ENCODE data around the gene GATD1. TPM values are rescaled to one million over a fixed set of nuclear protein-coding genes. Genes with fewer than 3 reads are reported as not detected.
A peak's percentile ranks its signal among the peaks of the same experiment; 100 is the strongest.

The GATD1 gene
- total RNA-seq, 4 donors from 2014 or later: 22.1 to 41.4 (median 27.3) TPM

DNA sequence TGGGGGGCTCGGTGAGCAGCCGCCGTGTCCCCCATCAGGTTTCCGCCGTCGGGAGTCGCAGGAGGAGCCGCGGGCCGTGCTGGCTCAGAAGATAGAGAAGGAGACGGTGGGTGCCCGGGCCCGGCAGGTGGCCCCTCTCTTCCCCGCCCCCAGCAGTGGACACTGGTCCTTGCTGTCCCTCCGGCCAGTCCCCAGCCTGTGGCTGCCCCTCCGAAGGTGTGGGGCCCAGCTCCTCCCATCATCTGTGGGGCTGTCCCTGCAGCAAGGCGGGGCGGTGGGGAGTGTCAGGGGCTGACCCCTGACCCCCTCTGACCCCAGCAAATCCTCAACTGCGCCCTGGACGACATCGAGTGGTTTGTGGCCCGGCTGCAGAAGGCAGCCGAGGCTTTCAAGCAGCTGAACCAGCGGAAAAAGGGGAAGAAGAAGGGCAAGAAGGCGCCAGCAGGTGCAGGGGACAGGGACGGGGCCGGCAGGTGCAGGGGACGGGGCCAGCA lies 56.0 kb downstream of the GATD1 start:
- H3K27me3 ChIP-seq: peaks cover 0 to 44% of the 10 kb centered on the region in 2 donors
- H3K4me3 ChIP-seq: peak overlapping the region in 2 of 4 donors; percentile 34 to 41
- 37 to 46% methylated on average over 10 to 16 of the region's 28 CpGs for WGBS, 2 donors
- TF ChIP-seq POLR2A (IDR thresholded peaks at IDR 0.05) (no peak), EP300 (IDR thresholded peaks at IDR 0.05) (no peak)
- TF ChIP-seq, protein P1, sequence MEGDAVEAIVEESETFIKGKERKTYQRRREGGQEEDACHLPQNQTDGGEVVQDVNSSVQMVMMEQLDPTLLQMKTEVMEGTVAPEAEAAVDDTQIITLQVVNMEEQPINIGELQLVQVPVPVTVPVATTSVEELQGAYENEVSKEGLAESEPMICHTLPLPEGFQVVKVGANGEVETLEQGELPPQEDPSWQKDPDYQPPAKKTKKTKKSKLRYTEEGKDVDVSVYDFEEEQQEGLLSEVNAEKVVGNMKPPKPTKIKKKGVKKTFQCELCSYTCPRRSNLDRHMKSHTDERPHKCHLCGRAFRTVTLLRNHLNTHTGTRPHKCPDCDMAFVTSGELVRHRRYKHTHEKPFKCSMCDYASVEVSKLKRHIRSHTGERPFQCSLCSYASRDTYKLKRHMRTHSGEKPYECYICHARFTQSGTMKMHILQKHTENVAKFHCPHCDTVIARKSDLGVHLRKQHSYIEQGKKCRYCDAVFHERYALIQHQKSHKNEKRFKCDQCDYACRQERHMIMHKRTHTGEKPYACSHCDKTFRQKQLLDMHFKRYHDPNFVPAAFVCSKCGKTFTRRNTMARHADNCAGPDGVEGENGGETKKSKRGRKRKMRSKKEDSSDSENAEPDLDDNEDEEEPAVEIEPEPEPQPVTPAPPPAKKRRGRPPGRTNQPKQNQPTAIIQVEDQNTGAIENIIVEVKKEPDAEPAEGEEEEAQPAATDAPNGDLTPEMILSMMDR (IDR thresholded peaks at IDR 0.05): no peak
- no peak for DNase-seq (ENCODE audit: low spot score in 2 of 2)
- peaks cover 0 to 19% (median 0%) of the 10 kb centered on the region in 3 donors for H3K36me3 ChIP-seq
- peaks cover 0 to 40% (median 25%) of the 10 kb centered on the region in 4 donors for H3K4me1 ChIP-seq
- no peaks in the 10 kb centered on the region for H3K9me3 ChIP-seq
- H3K27ac ChIP-seq: peak overlapping the region in 2 of 4 donors; percentile 9 to 11

- Histone ChIP-seq H3K36me3 (peaks cover 0 to 19% (median 0%) of the 10 kb centered on the region in 3 donors), H3K27ac (peak overlapping the region in 2 of 4 donors; percentile 11), H3K9me3 (no peaks in the 10 kb centered on the region), H3K4me1 (peaks cover 0 to 35% (median 23%) of the 10 kb centered on the region in 4 donors), H3K4me3 (peak overlapping the region in 2 of 4 donors; percentile 34 to 41), H3K27me3 (peaks cover 0 to 39% of the 10 kb centered on the region in 2 donors)
- no peak for DNase-seq (ENCODE audit: low spot score in 2 of 2)
- WGBS, 2 donors: 0 to 17% methylated on average over 4 to 37 of the region's 53 CpGs
- TF ChIP-seq, protein P1 (IDR thresholded peaks at IDR 0.05): no peak
- TF ChIP-seq EP300 (IDR thresholded peaks at IDR 0.05): no peak
- no peak for TF ChIP-seq POLR2A (IDR thresholded peaks at IDR 0.05)
These were observed 56.5 kb downstream of the GATD1 start for GRCh38 chr11:720642-721246.

- DNase-seq (ENCODE audit: low spot score in 2 of 2): no peak
- TF ChIP-seq POLR2A (IDR thresholded peaks at IDR 0.05) (no peak), EP300 (IDR thresholded peaks at IDR 0.05) (no peak)
- TF ChIP-seq, protein P1 (IDR thresholded peaks at IDR 0.05): no peak
- WGBS, 2 donors: 68 to 75% methylated on average over 23 to 30 of the region's 35 CpGs
- Histone ChIP-seq H3K36me3 (peaks cover 0 to 17% (median 0%) of the 10 kb centered on the region in 3 donors), H3K27ac (peak overlapping the region in 1 of 4 donors; percentile 11), H3K4me1 (peaks cover 0 to 30% (median 20%) of the 10 kb centered on the region in 4 donors), H3K9me3 (no peaks in the 10 kb centered on the region), H3K27me3 (peaks cover 0 to 33% of the 10 kb centered on the region in 2 donors), H3K4me3 (peak overlapping the region in 2 of 4 donors; percentile 34 to 41)
These were observed 57.2 kb downstream of the GATD1 start for GRCh38 chr11:720017-720641.

DNA sequence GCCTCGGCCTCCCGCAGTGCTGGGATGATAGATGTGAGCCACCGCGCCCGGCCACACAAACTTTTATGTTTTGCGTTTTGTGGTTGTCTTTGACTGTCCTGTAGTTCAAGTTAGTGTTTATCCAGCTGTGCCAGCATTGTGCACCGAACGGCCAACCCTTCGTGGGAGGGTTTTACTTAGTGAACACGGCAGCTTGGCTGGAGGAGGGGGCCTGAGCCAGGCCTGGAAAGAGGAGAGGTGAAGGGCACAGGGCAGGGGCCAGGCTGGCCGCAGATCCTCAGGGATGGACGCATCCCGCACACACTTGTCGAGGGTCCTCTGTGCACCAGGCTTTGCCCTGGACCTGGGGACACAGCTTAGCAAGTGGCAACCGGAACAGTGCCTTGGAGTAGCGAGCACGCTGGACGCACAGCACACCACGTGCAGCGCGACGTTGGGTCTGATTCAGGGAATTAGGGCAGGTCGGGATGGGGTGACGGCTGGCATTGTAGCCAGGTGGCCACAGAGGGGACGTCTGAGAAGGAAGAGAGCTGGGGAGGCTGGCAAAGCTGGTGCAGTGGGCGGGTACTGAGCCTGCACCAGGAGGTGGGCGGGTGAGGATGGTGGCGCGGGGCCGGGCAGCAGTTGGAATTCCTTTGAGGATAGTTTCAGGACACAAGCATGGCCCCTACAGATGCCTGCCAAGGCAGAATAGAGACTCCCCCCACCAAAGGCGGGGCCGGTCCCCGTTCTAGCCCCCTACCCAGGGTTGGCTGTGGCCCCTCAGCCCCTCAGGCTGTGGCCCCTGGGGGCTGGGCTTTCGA lies 57.9 kb downstream of the GATD1 start:
- no peak for DNase-seq (ENCODE audit: low spot score in 2 of 2)
- 69 to 71% methylated on average over 32 to 34 of the region's 34 CpGs for WGBS, 2 donors
- Histone ChIP-seq H3K27me3 (peaks cover 0 to 31% of the 10 kb centered on the region in 2 donors), H3K27ac (no peak overlapping the region), H3K9me3 (no peaks in the 10 kb centered on the region), H3K4me3 (no peak overlapping the region), H3K4me1 (peaks cover 0 to 30% (median 20%) of the 10 kb centered on the region in 4 donors), H3K36me3 (peaks cover 0 to 10% (median 0%) of the 10 kb centered on the region in 3 donors)
- TF ChIP-seq, protein P1 (IDR thresholded peaks at IDR 0.05): no peak
- TF ChIP-seq POLR2A (IDR thresholded peaks at IDR 0.05): no peak
- TF ChIP-seq EP300 (IDR thresholded peaks at IDR 0.05): no peak

Small RNAs within 50 kb of the gene (small RNA-seq; reads per million reads assigned to genes)
- not detected for gene SNORA52

Other genes with a start within 250 kb of the GATD1 start
- 10 to 100 TPM; 64.3 to 71.1 (median 68.1) TPM for gene HRAS, start 241.9 kb downstream of the GATD1 start, total RNA-seq
- gene LRRC56, start 240.0 kb downstream of the GATD1 start, total RNA-seq: 1 to 10 TPM in 1 of 4 donors, under 1 TPM in 2, not detected in 1; 0.22 to 1.4 (median 0.60) TPM
- gene LMNTD2, start 216.7 kb downstream of the GATD1 start, total RNA-seq: 1 to 10 TPM; 1.3 to 5.9 (median 3.2) TPM
- gene RASSF7, start 216.5 kb downstream of the GATD1 start, total RNA-seq: 10 to 100 TPM; 21.0 to 25.6 (median 23.1) TPM
- gene PHRF1, start 201.0 kb downstream of the GATD1 start, total RNA-seq: 10 to 100 TPM; 27.1 to 49.2 (median 34.9) TPM
- gene IRF7, start 161.5 kb downstream of the GATD1 start, total RNA-seq: 10 to 100 TPM in 3 of 4 donors, 1 to 10 TPM in 1; 9.0 to 37.7 (median 27.5) TPM
- gene CDHR5, start 152.5 kb downstream of the GATD1 start, total RNA-seq: not detected
- gene SCT, start 150.3 kb downstream of the GATD1 start, total RNA-seq: not detected
- 1 to 10 TPM in 1 of 4 donors, under 1 TPM in 2, not detected in 1; 0.84 to 2.5 (median 0.90) TPM for gene DRD4, start 140.2 kb downstream of the GATD1 start, total RNA-seq
- gene DEAF1, start 82.3 kb downstream of the GATD1 start, total RNA-seq: 10 to 100 TPM; 31.6 to 54.3 (median 41.2) TPM
- 10 to 100 TPM; 15.3 to 43.9 (median 38.1) TPM for gene TMEM80, start 81.7 kb downstream of the GATD1 start, total RNA-seq
- gene EPS8L2, start 71.3 kb downstream of the GATD1 start, total RNA-seq: 10 to 100 TPM; 29.1 to 48.0 (median 32.7) TPM
- gene TALDO1, start 30.0 kb downstream of the GATD1 start, total RNA-seq: 100 to 1,000 TPM; 203 to 323 (median 241) TPM
- gene CEND1, start 12.6 kb upstream of the GATD1 start, total RNA-seq: not detected
- 10 to 100 TPM in 2 of 4 donors, 1 to 10 TPM in 2; 8.0 to 17.5 (median 10.0) TPM for gene SLC25A22, start 20.8 kb upstream of the GATD1 start, total RNA-seq
- gene PIDD1, start 27.7 kb upstream of the GATD1 start, total RNA-seq: 10 to 100 TPM; 32.2 to 67.5 (median 35.9) TPM
- gene RPLP2, start 32.5 kb upstream of the GATD1 start, total RNA-seq: 100 to 1,000 TPM; 404 to 765 (median 584) TPM
- 100 to 1,000 TPM; 136 to 314 (median 187) TPM for gene PNPLA2, start 41.4 kb upstream of the GATD1 start, total RNA-seq
- 10 to 100 TPM in 3 of 4 donors, 1 to 10 TPM in 1; 7.1 to 19.7 (median 16.8) TPM for gene CRACR2B, start 50.4 kb upstream of the GATD1 start, total RNA-seq
- gene CD151, start 55.5 kb upstream of the GATD1 start, total RNA-seq: 100 to 1,000 TPM; 264 to 309 (median 281) TPM
- gene POLR2L, start 65.0 kb upstream of the GATD1 start, total RNA-seq: 100 to 1,000 TPM in 2 of 4 donors, 10 to 100 TPM in 2; 71.7 to 140 (median 110) TPM
- gene TSPAN4, start 65.4 kb upstream of the GATD1 start, total RNA-seq: 100 to 1,000 TPM; 139 to 256 (median 221) TPM
- gene CHID1, start 133.3 kb upstream of the GATD1 start, total RNA-seq: 10 to 100 TPM; 47.9 to 83.4 (median 65.8) TPM
- 100 to 1,000 TPM in 1 of 4 donors, 10 to 100 TPM in 3; 70.8 to 136 (median 90.3) TPM for gene AP2A2, start 148.4 kb upstream of the GATD1 start, total RNA-seq

All from tibial nerve (tissue), 4 donors.